HEK293 (cell line): Measurements from ENCODE around the gene AURKB.

ENCODE experiments used
- CTCF ChIP-seq: fragments of 450-650 bp; formaldehyde crosslinking; IDR thresholded peaks from 2 replicates; pipeline ENCODE4 v1.5.1; 2016; ENCODE audit warnings: missing biosample characterization, missing genetic modification characterization
- GFI1B ChIP-seq: fragments of 450-650 bp; formaldehyde crosslinking; IDR thresholded peaks from 2 replicates; pipeline ENCODE4 v1.5.1; 2016; ENCODE audit warnings: missing biosample characterization, missing genetic modification characterization
- INSM2 ChIP-seq: fragments of 450-650 bp; formaldehyde crosslinking; IDR thresholded peaks from 2 replicates; pipeline ENCODE4 v1.5.1; 2016; ENCODE audit warnings: missing biosample characterization, missing genetic modification characterization
- KLF16 ChIP-seq: fragments of 450-650 bp; formaldehyde crosslinking; IDR thresholded peaks from 2 replicates; pipeline ENCODE4 v1.5.1; 2017; ENCODE audit warnings: missing biosample characterization, missing genetic modification characterization
- KLF8 ChIP-seq: fragments of 450-650 bp; formaldehyde crosslinking; IDR thresholded peaks from 2 replicates; pipeline ENCODE4 v1.5.1; 2016; ENCODE audit warnings: missing biosample characterization, missing genetic modification characterization
- KLF9 ChIP-seq: fragments of 450-650 bp; formaldehyde crosslinking; IDR thresholded peaks from 2 replicates; pipeline ENCODE4 v1.5.1; 2016; ENCODE audit warnings: missing biosample characterization, missing genetic modification characterization, low read depth
- ZEB2 ChIP-seq: fragments of 450-650 bp; formaldehyde crosslinking; IDR thresholded peaks from 2 replicates; pipeline ENCODE4 v1.5.1; 2016; ENCODE audit warnings: missing biosample characterization, missing genetic modification characterization
- ZFHX2 ChIP-seq: fragments of 450-650 bp; formaldehyde crosslinking; conservative IDR thresholded peaks from 2 replicates; pipeline ENCODE4 v1.5.1; 2016; ENCODE audit warnings: missing biosample characterization, missing genetic modification characterization
- ZNF146 ChIP-seq: fragments of 450-650 bp; formaldehyde crosslinking; IDR thresholded peaks from 2 replicates; pipeline ENCODE4 v1.5.1; 2016; ENCODE audit warnings: missing biosample characterization, missing genetic modification characterization
- ZNF239 ChIP-seq: fragments of 450-650 bp; formaldehyde crosslinking; IDR thresholded peaks from 2 replicates; pipeline ENCODE4 v1.5.1; 2016; ENCODE audit warnings: missing biosample characterization, missing genetic modification characterization
- ZNF280D ChIP-seq: fragments of 450-650 bp; formaldehyde crosslinking; IDR thresholded peaks from 2 replicates; pipeline ENCODE4 v1.5.1; 2016; ENCODE audit warnings: missing biosample characterization, missing genetic modification characterization
- ZNF335 ChIP-seq: fragments of 450-650 bp; formaldehyde crosslinking; conservative IDR thresholded peaks from 2 replicates; pipeline ENCODE4 v1.5.1; 2016; ENCODE audit warnings: missing biosample characterization, missing genetic modification characterization
- ZNF362 ChIP-seq: fragments of 450-650 bp; formaldehyde crosslinking; IDR thresholded peaks from 2 replicates; pipeline ENCODE4 v1.5.1; 2016; ENCODE audit warnings: missing biosample characterization, missing genetic modification characterization
- ZNF366 ChIP-seq: fragments of 450-650 bp; formaldehyde crosslinking; conservative IDR thresholded peaks from 2 replicates; pipeline ENCODE4 v1.5.1; 2016; ENCODE audit warnings: missing biosample characterization, missing genetic modification characterization
- ZNF596 ChIP-seq: fragments of 450-650 bp; IDR thresholded peaks from 2 replicates; pipeline ENCODE4 v1.5.0; 2018; ENCODE audit warnings: missing biosample characterization, mild to moderate bottlenecking, missing genetic modification characterization, moderate library complexity
- ZNF785 ChIP-seq: fragments of 450-650 bp; formaldehyde crosslinking; IDR thresholded peaks from 2 replicates; pipeline ENCODE4 v1.5.1; 2016; ENCODE audit warnings: missing biosample characterization, missing genetic modification characterization
- ZNF792 ChIP-seq: fragments of 450-650 bp; formaldehyde crosslinking; IDR thresholded peaks from 2 replicates; pipeline ENCODE4 v1.5.1; 2016; ENCODE audit warnings: missing biosample characterization, missing genetic modification characterization
- ZNF830 ChIP-seq: fragments of 450-650 bp; IDR thresholded peaks from 2 replicates; pipeline ENCODE4 v1.5.0; 2018; ENCODE audit warnings: missing biosample characterization, missing genetic modification characterization, low read depth, mild to moderate bottlenecking, moderate library complexity
- ZNF837 ChIP-seq: fragments of 450-650 bp; formaldehyde crosslinking; IDR thresholded peaks from 2 replicates; pipeline ENCODE4 v1.5.1; 2016; ENCODE audit warnings: missing biosample characterization, missing genetic modification characterization
- ZSCAN23 ChIP-seq: fragments of 450-650 bp; formaldehyde crosslinking; IDR thresholded peaks from 2 replicates; pipeline ENCODE4 v1.5.1; 2016; ENCODE audit warnings: missing biosample characterization, missing genetic modification characterization
- TF ChIP-seq, protein P1 (sequence below): fragments of 450-650 bp; formaldehyde crosslinking; optimal IDR thresholded peaks from 2 replicates; pipeline ENCODE3; 2016; ENCODE audit warnings: missing biosample characterization, mild to moderate bottlenecking, missing genetic modification characterization
- TF ChIP-seq, protein P2 (sequence below): fragments of 450-650 bp; formaldehyde crosslinking; IDR thresholded peaks from 2 replicates; pipeline ENCODE4 v1.5.1; 2016; ENCODE audit warnings: missing biosample characterization, missing genetic modification characterization
- TF ChIP-seq, protein P3 (sequence below): fragments of 450-650 bp; formaldehyde crosslinking; IDR thresholded peaks from 2 replicates; pipeline ENCODE4 v1.5.1; 2017; ENCODE audit warnings: missing biosample characterization, missing genetic modification characterization

AURKB gene

DNA sequence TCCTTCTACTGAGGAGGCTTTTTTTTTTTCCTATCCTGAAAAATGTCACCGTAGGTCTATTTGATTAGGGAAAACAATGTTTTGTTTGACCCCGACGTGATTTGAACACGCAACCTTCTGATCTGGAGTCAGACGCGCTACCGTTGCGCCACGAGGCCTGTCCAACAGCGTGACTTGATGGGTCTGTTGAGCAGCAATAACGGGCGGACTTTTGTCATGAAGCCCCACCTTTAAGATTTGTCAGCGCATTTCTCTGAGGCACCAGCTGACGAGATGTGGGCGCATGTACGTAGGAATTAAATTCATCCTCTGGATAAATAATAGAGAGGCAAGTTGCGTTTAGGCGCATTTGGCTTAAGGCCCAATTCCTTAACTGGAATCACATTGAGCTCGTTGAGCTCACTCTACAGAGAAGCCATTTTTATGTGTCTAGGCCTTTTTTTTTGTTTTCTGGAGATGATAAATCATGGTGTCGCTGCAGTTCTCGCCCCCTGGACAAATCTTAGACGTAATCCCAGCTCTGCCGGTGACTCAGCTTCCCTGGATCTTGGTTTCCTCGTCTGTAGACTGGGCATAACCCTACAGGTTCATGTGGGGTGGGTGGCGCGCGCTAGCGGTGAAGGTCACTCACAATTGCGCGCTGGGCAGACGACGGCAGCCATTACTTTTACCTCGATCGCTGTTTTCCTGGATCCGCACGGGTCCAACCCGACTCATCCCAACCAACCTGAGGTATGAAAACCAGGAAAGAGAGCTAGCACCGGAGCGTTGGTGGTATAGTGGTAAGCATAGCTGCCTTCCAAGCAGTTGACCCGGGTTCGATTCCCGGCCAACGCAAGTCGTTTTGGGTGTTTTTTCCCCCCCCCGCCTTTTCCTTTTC lies 10.6 kb upstream of the AURKB start (continued):
- TF ChIP-seq, protein P1, sequence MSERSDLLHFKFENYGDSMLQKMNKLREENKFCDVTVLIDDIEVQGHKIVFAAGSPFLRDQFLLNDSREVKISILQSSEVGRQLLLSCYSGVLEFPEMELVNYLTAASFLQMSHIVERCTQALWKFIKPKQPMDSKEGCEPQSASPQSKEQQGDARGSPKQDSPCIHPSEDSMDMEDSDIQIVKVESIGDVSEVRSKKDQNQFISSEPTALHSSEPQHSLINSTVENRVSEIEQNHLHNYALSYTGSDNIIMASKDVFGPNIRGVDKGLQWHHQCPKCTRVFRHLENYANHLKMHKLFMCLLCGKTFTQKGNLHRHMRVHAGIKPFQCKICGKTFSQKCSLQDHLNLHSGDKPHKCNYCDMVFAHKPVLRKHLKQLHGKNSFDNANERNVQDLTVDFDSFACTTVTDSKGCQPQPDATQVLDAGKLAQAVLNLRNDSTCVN (tag by site-specific recombination), result peak; percentile 79
- TF ChIP-seq, protein P2, sequence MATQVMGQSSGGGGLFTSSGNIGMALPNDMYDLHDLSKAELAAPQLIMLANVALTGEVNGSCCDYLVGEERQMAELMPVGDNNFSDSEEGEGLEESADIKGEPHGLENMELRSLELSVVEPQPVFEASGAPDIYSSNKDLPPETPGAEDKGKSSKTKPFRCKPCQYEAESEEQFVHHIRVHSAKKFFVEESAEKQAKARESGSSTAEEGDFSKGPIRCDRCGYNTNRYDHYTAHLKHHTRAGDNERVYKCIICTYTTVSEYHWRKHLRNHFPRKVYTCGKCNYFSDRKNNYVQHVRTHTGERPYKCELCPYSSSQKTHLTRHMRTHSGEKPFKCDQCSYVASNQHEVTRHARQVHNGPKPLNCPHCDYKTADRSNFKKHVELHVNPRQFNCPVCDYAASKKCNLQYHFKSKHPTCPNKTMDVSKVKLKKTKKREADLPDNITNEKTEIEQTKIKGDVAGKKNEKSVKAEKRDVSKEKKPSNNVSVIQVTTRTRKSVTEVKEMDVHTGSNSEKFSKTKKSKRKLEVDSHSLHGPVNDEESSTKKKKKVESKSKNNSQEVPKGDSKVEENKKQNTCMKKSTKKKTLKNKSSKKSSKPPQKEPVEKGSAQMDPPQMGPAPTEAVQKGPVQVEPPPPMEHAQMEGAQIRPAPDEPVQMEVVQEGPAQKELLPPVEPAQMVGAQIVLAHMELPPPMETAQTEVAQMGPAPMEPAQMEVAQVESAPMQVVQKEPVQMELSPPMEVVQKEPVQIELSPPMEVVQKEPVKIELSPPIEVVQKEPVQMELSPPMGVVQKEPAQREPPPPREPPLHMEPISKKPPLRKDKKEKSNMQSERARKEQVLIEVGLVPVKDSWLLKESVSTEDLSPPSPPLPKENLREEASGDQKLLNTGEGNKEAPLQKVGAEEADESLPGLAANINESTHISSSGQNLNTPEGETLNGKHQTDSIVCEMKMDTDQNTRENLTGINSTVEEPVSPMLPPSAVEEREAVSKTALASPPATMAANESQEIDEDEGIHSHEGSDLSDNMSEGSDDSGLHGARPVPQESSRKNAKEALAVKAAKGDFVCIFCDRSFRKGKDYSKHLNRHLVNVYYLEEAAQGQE (tag by site-specific recombination), result peak; percentile 22; the same call in 1 of the 2 replicates
- TF ChIP-seq ZNF366 (tag by site-specific recombination), result peak; percentile 10; the same call in 1 of the 2 replicates
- peak; percentile 56; the same call in 1 of the 2 replicates for TF ChIP-seq ZNF280D (tag by site-specific recombination)
- TF ChIP-seq, protein P3, sequence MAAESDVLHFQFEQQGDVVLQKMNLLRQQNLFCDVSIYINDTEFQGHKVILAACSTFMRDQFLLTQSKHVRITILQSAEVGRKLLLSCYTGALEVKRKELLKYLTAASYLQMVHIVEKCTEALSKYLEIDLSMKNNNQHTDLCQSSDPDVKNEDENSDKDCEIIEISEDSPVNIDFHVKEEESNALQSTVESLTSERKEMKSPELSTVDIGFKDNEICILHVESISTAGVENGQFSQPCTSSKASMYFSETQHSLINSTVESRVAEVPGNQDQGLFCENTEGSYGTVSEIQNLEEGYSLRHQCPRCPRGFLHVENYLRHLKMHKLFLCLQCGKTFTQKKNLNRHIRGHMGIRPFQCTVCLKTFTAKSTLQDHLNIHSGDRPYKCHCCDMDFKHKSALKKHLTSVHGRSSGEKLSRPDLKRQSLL (tag by site-specific recombination), result peak; percentile 47; the same call in 1 of the 2 replicates
- peak; percentile 23 for TF ChIP-seq ZNF335 (tag by site-specific recombination)
- 0 out of 2 replicates have a peak, but pooled peaks have one; percentile 74 for TF ChIP-seq ZEB2 (tag by site-specific recombination)
- TF ChIP-seq KLF16 (tag by site-specific recombination), result peak; percentile 32; the same call in 1 of the 2 replicates
- TF ChIP-seq ZFHX2 (tag by site-specific recombination), result peak; percentile 43
- 0 out of 2 replicates have a peak, but pooled peaks have one; percentile 55 for TF ChIP-seq ZNF146 (tag by site-specific recombination)
- TF ChIP-seq ZNF596 (tag by site-specific recombination), result peak; percentile 56; the same call in 1 of the 2 replicates
- peak; percentile 95 for TF ChIP-seq KLF8 (tag by site-specific recombination)
- no peak for TF ChIP-seq ZNF785 (tag by site-specific recombination)
- peak; percentile 76 for TF ChIP-seq INSM2 (tag by site-specific recombination)
- TF ChIP-seq ZNF837 (tag by site-specific recombination), result no peak
- TF ChIP-seq ZSCAN23 (tag by site-specific recombination), result peak; percentile 64; the same call in 1 of the 2 replicates
- peak; percentile 17; the same call in 1 of the 2 replicates for TF ChIP-seq KLF9 (tag by site-specific recombination)
- no peak for TF ChIP-seq ZNF239 (tag by site-specific recombination)
- no peak for TF ChIP-seq ZNF792 (tag by site-specific recombination)
- TF ChIP-seq ZNF830 (tag by site-specific recombination), result no peak
- no peak for TF ChIP-seq GFI1B
- TF ChIP-seq CTCF (tag by site-specific recombination), result peak; percentile 79
- TF ChIP-seq ZNF362, result peak; percentile 81
